HG02885 (cell line): ENCODE results near the gene STX18.

ENCODE experiments used
- ATAC-seq: cut with Tn5 transposase; IDR thresholded peaks from one replicate; pipeline ENCODE4 v1.9.1; 2021; ENCODE audit warnings: mild to moderate bottlenecking; ENCODE audit not compliant: unreplicated experiment, poor library complexity

The STX18 gene

DNA sequence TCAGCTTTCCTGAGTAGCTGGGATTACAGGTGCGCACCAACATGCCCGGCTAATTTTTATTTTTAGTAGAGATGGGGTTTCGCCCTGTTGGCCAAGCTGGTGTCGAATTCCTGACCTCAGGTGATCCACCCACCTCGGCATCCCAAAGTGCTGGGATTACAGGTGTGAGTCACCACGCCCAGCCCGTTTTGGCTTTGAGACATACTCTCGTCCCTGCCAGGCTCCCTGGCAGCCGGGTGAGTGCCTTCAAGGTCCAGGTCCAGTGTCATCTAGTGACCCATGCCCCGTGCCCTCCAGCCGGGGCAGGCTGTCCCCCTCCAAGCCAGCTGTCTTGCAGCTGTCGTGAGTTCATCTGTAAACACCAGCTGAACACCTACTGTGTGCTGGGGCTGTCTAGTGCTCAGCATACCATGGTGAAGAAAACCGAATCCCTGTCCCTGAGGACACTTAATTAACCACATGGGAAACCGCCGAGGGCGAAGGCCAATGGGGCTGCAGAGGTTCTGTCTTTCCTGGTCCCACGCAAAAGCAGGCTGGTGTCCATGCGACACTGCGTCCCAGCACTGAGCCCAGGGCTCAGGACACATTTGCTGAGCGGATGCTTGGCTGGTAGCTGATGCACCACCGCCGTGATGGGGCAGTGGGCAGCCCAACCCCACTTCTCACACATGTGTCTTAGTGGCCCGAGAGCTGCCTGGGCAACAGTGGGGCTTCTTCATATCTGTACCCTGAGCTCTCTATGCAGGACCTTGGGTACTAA, 133.1 kb downstream of the STX18 start:
- ATAC-seq: no peak

- no peak for ATAC-seq
Observed at GRCh38 chr4:4408132-4408523, 133.7 kb downstream of the STX18 start.

- no peak for ATAC-seq
Observed at GRCh38 chr4:4407299-4408131, 134.3 kb downstream of the STX18 start.

GRCh38 chr4:4406455-4407298, 135.2 kb downstream of the STX18 start:
- ATAC-seq: no peak

GRCh38 chr4:4405358-4405962, 136.4 kb downstream of the STX18 start:
- ATAC-seq: no peak

GRCh38 chr4:4402966-4403365, 138.9 kb downstream of the STX18 start:
- no peak for ATAC-seq

GRCh38 chr4:4401036-4401435, 140.8 kb downstream of the STX18 start:
- no peak for ATAC-seq

DNA sequence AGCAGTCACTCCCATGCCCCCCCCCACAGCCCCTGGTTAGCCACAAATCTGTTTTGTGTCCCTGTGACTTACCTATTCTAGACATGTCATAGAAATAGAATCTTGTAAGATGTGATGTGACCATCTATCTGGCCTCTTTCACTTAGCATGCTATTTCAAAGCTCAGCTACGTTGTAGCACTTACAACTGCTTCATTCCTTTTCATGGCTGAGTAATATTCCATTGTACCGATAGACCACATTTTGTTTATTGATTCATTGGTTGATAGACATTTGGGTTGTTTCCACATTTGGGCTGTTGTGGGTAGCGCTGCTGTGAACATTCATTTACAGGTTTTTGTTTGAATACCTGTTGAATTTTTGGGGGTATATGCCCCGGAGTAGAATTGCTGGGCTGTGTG, 143.4 kb downstream of the STX18 start:
- no peak for ATAC-seq

- no peak for ATAC-seq
Observed at GRCh38 chr4:4397441-4397819, 144.4 kb downstream of the STX18 start.

DNA sequence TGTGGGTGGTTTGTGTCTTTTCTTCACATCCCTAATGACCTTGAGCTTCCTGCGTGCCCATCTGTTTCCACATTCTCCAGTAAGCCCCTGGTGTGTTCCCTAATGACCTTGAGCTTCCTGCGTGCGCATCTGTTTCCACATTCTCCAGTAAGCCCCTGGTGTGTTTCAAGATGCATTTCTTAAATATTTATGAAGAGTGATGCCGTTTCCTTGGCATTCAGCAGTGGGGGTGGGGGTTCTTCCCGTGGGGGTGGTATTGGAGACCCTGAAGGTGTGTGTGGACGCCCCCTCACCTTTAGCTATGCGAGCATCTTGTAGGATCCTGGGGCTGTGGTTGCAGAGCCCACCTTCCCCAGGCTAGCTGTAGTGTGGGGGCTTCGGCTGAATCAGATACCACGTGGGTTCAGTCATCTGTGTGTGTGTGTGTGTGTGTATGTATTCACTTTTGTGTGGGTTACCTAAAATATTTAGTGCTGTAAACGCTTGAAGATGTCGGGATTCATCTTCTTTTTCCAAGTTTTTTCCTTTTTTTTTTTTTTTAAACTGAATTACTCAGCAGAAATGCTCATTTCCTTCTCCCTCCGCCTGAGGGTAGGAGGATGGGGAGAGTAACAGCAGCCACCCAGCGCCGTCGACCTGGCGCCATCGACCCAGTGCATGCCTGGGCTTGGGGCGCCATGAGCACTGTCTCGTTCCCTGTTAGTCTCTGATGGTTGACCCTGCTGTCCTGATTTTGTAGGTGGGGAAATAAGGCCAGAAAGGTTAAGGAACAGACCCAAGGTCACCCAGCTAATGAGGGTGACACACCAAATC, 145.0 kb downstream of the STX18 start:
- no peak for ATAC-seq

- ATAC-seq: peak; percentile 77
Observed at GRCh38 chr4:4395849-4396627, 145.8 kb downstream of the STX18 start.

- ATAC-seq: no peak
Observed at GRCh38 chr4:4395371-4395770, 146.5 kb downstream of the STX18 start.

GRCh38 chr4:4394644-4395043, 147.2 kb downstream of the STX18 start:
- no peak for ATAC-seq

DNA sequence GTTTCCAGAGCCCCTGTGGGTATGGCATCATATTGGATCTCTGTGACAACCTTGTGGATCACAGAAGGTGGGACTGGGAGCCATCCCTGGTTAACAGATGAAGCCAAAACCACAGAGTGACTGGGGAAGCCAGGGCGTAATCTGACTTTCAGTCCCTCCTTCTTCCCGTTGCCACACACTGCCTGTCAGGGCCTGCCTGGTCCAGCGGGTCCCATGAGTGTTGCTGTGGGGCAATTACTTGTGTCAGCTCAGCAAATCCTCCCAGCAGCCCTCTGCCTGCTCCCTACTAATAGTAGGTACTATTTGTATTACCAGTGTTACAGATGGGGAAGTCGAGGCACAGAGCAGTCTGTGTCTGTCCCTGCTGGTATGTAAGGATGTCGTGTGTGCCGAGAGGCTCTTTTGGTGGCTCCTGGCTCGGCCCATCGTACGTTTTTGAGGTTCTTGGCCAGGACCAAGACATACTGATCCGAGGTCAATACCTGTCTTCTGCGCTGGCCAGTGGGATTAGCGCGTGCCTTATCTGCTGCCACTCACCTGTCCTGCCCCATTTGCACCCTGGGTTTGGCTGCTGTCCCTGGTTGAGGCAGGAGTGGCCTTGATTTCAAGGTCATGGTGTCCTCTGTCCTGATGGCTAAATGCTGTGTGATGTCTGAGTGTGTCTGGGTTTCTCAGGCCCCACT, 149.2 kb downstream of the STX18 start:
- ATAC-seq: no peak

- ATAC-seq: no peak
Observed at GRCh38 chr4:4391866-4392265, 150.0 kb downstream of the STX18 start.

DNA sequence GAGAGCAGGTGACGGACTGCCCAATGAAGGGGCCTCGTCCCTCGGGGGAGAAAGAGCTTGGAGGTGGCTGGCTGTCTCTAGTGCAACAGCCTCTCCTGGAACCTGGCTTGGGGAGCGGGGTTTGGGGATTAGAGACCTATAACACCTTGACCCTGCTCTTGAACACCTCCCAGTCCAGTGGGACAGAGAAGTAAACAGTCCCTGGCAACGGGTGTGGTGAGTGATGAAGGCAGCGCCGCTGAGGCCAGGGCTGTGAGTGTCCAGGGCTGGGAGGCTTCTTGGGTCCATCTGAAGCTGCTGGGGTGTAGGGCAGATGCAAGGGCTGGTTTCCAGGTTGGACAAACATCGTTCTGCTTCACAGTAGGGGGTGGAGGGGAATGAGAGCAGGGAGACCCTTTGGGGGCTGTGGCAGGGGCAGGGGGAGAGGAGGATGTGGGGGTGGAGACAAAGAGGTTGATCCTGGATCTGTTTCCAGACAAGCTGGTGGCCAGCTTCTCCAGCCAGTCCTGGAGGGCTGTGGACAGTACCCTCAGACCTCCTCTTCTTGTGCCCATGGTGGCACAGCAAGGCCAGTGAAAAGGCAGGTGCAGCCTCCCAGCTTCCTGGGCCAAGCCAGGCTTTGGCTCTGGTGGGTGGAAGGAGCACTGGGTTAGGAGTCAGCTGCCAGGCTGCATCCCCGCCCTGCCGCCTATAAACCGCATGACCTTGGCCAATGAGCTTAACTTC, 151.2 kb downstream of the STX18 start:
- no peak for ATAC-seq

GRCh38 chr4:4390046-4390445, 151.8 kb downstream of the STX18 start:
- no peak for ATAC-seq
